Effector CD8-positive, alpha-beta T cell (primary cell): ENCODE results near the gene AOPEP.

Source experiments
- DNase-seq: peaks from one replicate; lab custom pipeline; 2025; lab: John Stamatoyannopoulos, UW

The AOPEP gene

DNA sequence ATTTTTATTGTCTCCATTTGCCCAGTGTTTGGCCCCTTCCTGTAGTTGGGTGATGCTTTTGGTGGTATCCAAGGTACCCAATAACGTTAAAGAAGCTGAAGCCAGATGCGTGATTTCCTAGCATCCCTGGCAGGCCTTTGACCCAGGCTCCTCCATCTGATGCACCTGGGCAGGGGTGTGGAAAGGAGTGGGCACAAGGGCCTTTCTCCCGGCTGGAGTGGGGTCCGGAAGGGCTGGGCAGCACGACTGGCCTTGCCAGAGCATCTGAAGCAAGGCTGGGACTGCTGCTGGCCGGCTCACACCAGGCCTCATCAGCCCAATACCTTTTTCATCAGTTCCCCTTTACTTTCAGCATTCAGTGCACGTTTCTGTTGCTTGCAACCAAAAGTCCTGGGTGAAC lies 370.8 kb downstream of the AOPEP start:
- no peak for DNase-seq

DNA sequence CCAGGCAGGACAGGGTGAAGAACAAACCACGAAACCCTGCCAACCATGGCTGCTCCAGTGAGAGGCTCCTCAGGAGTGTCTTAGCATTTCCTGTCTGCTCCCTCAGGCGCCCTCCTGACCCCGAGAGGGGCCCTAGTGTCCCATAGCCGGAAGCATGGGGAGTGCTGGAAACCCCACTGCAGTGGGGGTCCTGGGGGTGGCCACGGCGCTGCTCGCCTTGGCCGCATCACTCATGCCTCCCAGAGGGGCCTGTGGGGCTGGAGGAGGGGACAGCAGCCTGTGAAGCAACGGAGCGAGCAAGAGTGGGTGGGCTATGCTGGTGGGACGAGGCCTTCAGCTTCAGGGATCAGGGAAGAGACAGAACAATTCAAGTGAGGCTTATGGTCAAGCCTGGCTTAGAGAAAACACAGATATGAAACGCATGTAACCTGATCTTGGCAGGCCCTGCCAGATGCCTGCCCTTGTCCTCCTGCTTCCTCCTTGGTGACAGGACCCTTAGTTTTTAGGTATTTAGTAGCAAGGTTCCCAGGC lies 372.0 kb downstream of the AOPEP start:
- no peak for DNase-seq

DNA sequence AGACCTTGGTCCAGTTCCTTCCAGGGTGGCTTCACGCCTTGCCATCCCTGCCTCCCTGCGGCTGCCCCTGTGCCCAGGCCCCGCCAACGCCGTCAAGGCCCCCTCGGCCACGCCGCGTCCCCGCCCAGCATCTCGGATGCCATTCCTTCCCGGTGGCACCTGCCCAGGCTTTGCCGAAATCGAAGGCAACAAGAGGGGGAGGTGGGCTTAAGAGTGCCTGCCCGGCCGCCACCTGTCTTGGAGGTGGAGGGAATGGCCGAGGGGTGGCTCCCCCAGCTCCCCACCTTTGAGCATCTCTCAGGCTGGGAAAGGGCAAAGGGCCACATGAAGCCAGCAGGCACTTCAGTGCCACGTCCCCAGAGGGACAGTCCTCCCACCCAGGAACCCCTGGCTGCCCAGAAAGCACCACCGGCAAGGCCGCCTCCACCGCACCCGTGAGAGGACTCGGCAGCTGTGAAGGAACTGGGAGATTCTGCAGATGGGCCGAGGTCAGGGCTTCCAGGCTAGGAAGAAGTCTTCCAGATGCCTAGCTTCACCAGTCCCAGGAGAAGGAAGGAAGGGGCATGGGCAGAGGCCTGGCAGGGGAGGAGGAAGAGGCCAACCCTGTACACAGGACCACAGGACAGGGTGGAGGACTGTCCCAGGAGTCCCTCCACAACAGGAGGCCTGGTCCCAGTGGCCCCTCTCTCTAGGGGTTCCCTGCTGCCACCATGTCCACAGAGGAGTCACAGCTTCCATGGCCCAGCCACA lies 373.0 kb downstream of the AOPEP start:
- DNase-seq: no peak

DNA sequence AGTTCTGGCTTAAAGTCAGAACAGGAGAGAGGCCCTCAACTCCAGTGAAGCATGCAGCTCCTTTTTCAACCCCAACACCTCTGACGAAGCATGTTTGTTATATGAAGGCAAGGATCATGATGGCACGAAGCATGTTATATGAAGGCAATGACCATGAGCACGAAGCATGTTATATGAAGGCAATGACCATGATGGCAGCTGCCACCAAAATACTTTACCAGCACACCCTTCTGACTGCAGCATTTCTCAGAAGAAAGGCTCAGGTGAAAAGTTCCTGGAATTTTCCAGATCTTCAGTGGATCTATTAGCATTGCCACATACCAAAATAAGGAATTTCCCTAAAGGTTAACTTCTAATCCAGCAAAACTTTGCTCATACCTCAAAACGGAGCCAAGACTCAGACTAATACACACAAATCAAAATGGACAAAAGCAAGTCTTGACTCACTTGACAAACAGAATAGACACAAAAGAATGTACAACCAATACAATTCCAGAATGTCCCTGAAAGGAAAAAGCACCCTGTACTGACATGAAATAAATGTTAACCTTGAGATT lies 373.6 kb downstream of the AOPEP start:
- DNase-seq: no peak

DNA sequence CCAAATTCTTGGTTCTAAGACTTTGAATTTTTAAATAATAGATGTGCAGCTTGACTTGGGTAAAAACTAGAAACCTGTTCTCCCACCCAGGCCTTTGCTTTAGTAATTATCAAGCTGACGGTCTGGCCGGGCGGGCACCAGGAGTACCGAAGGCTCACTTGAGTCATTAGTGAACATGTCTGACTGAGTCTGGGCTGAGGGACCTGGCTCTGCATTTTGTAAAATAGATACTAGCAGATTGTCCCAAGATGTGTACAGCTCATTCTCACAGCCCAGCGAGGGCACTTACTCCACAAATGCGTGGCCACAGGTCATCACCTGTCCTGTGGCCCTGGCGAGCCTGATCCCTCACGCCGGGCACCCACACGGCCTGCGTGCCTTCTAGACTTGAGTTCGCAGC lies 374.8 kb downstream of the AOPEP start:
- DNase-seq: no peak

DNA sequence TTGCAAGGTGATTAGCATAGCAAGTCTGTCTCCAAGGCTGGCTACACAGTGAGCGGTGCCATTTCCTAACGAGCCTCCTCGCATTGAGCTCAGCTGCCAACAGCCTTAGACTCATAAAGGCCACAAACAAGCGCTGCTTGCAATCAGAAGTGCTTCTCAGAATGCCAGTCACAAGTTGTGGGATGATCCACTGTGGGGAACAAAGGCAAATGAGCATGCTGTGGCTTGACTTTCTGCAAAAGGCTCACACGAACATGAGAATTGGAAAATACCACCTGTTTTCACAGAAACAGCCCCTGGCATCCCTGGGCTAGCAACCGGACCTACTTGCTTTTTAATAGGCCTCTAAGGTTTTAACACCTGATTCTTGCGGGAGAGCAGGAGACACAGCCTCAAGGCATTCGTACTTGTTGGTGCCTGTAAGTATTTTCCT lies 375.5 kb downstream of the AOPEP start:
- no peak for DNase-seq

DNA sequence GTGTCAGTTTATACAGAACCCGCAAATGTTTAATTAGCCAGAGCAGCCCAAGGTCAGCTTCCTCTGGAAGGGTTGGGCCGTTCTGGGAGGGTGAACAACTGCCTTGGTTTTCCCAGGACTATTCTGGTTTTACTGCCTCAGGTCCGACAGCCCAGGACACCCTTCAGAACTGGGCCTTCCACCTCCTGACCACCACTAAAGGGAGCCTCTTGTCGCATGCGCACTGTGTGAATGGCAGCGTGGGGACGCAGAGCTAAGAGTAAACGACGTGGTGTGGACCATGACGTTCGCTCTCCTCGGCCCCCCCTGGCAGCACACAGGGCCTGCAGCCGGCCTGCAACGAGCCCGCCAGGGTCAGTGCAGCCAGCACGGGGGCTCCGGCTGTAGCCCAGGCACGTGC lies 376.1 kb downstream of the AOPEP start:
- DNase-seq: no peak

DNA sequence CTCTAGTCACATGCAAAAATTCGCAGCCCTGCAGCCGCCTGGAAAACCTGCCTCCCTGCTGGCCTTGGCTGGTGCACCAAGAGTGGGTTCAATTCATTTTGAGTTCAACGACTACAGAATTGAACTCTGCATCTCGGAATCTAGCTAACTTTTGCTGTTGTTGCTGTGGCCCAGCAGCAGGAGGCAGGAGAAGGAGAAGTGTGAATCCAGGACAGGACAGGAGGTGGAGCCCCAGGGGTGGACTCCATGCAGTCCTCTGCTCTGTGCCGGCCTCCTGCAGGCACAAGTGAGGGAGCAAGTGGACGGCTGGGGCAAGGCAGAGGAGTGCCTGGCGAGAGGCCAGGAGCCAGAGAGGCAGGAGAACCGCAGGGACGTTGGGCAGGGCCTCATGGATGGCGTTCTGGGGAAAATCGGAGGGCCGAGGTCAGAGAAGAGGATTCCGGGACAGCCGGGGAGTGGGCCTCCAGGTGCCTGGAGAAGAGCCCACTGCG lies 376.8 kb downstream of the AOPEP start:
- DNase-seq: no peak

DNA sequence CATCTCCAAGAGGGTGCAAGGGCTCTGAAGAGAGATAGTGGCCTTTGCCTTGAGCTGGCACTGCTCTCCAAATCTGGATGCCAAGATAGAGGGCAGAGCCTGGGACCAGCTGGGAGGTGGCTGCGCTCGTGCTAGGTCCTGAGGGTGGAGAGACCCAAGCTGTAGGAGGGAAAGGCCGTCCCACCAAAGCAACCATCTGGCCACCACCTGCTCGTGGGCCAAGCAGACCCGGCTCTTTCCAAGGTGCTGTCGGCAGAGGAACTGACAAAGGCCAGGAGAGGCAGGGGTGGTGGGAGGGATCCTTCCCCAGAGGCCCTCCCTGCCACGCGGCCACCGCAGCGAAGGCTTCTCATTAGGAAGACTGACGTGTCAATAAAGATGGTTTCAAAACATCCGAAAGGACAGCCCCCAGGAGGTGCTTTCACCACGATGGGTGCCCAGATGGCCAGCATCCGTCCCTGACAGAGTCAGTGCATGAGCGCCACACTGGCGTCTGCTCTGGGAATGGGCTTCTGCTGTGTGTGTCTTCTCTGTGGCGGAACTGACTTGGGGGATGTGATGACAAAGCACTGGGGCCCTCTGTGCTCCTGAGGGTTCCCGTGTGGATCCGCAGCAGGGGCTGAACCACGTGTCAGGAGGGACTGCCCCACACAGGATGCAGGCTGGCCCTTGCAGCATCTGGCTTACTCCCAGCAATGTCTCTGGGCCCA lies 377.5 kb downstream of the AOPEP start:
- DNase-seq: no peak

DNA sequence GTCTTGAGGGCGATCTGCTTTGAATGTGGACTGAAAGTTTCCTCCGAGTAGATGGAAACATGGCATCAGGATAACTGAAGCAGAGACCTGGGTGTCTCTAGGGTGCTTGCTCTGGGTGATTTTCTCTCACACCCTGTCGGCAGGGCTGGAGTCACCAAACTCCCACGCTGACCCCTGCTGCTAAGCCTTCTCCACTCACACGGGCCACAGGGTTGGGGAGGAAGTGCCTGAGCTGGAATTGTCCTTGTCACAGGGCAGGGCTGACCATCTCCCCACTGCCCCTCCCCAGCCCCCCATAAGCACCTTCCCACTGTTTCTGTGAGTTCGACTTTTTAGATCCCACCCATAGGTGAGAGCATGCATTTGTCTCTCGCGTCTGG lies 378.1 kb downstream of the AOPEP start:
- DNase-seq: no peak

DNA sequence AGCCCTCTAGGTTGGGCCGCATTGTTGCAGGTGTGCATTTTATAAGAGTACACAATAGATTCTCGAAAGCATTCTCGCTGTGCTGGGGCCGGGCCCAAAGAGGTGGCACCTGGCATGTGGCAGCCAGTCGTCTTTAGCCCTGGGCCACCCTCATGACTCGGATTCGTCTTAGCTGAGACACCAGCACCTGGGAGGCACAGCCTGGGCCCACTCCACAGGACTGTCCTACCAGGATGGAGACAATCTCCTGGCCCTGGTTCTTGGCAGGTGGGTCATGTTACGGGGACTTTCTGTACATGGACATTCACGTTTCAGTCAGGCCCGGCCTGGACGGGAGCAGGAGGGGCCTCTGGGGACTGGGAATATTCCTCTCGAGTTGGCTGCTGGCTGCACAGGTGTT lies 378.5 kb downstream of the AOPEP start:
- DNase-seq: no peak

DNA sequence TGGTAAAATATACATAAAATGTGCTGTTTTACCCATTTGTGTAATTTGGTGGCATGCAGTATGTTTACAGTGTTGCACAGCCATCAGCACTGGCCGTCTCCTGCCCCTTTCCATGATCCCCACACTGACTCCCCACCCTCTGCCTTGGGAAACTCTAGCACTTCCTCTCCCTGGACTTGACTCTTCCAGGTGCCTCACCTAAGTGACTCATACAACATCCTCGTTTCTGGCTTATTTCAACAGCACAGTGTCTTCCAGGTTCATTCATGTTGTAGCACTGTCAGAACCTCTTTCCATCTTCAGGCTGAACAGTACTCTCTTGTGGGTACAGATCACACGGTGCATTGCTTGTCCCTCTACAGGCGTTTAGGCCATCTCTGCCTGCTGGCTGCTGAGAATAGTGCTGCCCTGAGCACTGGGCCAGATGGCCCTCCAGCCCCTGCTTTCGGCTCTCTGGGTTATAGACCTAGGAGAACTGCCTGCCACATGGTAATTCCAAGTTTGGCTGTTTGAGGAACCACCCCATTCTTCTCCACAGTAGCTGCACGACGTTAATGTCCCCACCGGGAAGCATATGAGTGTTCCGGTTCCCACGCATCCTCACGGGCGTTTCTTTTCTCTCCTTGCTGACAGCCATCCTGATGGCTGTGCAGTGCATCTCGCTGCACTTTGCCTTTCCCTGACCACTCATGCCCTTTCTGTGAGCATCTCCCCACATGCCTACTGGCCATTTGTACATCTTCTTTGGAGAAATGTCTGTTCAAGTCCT lies 379.2 kb downstream of the AOPEP start:
- DNase-seq: no peak

DNA sequence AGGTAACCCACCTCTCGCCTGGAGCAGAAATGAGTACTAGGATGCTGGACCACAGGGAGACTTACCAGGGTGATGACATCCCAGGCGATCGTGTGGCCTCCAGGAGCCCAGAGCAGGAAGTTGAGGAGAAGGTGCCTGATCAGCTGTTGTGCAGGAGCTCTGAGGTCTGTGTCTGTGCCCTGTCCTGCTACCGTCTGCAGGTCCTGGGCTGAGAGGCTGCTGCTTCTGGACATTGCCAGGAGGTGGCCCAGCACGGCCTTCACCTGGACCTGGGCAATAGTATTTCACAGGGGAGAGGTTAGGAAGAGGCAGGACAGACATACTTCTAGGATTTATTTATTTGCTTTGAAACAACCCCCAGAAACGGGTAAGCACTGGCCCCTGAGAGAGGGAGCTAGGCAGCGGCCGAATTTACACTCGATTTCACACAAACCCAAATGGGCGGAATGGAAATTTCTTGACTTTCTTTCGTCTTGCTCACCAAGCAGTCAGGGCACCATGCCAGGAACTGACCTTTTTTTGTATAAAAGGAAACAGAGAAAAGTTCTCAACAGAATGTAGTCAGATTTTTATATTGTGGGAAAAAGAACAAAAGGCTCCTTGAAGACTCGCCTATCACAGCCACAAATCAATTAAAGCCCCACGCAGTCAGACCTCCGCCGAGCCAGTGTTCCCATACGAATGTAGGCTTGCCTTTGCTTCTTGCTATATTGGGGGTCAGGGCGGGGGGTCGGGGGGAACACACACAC lies 380.7 kb downstream of the AOPEP start:
- DNase-seq: no peak

DNA sequence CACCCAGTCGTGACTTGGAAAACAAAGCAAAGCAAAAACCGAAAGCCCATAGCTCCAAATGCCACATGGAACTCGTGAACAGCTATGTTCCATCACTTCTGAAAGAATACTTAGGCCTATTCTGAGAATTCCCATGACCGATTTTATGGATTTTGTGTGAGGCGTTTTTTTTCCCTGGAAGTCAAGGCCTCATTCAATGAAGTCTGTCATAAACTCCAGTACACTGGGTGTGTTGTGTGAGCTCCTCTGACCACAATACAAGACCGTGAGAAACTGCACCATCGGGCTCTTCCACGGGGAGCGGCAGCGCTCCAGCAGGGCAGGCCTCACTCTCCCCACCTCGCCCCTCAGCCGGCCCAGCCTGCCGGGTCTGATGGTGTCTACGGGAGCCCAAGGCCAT lies 381.5 kb downstream of the AOPEP start:
- DNase-seq: no peak

DNA sequence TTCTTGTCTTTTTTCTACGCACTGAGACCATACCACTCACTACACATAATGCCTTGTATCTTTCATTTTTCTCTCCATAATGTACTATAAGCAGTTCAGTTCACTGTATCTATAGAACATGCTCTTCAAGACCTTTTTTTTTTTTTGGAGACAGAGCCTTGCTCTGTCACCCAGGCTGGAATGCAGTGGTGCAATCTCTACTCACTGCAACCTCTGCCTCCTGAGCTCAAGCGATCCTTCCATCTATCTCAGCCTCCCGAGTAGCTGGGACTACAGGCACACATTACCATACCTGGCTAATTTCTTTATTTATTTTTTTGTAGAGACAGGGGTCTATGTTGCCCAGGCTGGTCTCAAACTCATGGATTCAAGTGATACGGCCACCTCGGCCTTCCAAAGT lies 382.3 kb downstream of the AOPEP start:
- no peak for DNase-seq

DNA sequence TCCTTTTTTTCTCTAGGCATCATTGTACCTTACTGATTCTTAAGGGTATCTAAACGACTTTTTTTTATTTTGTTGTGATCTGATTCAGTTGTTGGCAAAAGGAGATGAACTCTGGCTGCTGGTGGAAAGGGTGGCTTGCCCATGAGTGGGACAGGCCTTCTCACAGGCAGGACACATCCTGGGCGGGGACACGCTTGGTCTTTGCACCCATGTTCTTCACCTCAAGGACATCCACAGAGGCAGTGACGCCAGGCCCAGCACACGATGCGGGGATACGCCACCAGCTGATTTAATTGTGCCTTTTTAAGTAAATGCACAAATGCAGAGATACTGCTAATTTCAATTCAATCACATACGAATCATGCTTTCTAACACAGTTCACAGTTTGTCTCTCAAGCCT lies 383.0 kb downstream of the AOPEP start:
- no peak for DNase-seq

DNA sequence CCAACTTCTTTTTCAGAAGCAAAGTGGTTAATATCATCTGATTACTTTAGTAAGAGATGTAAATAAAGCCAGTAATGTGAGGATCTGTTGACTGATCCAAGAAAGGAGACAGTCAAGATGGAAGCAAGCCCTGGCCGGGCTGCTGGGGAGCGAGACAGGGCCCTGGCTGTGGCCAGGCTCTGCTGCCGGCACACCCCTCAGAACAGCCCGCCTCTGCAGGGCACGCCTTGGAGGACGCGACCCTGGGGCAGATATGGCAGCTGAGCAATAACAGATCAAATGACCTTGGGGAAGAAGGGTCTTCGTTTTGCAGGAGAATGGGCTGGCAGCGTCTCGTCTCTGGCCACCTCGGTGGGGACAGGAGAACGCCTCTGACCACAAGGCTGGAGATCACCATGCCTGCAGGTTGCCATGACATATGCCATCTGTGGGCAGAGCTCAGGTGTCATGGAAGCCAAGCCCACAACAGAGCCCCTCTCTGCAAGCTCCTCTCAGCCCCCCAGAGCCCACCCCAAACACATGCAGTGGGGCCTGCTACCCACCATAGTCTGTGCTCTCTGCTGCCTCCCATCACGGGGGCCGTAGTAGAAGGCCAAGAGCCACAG lies 384.5 kb downstream of the AOPEP start:
- DNase-seq: no peak

DNA sequence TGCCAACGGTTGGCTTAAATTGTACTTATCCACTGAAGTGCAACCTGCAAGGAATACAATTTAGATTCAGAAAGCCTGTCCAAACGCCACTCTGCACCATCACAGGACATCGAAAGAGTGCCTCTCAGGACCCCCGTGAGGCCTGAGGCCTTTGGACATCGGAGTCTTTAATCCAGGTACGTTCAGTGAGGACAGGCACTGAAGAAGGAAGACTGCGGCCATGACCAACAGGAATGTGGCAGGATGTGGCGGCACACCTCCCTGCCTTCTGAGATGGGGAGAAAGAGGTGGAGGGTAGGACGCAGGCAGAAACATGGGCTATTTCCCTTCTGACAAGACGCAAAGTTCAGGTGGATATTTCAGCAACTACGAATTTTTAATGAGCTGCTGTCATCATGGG lies 385.2 kb downstream of the AOPEP start:
- DNase-seq: no peak

DNA sequence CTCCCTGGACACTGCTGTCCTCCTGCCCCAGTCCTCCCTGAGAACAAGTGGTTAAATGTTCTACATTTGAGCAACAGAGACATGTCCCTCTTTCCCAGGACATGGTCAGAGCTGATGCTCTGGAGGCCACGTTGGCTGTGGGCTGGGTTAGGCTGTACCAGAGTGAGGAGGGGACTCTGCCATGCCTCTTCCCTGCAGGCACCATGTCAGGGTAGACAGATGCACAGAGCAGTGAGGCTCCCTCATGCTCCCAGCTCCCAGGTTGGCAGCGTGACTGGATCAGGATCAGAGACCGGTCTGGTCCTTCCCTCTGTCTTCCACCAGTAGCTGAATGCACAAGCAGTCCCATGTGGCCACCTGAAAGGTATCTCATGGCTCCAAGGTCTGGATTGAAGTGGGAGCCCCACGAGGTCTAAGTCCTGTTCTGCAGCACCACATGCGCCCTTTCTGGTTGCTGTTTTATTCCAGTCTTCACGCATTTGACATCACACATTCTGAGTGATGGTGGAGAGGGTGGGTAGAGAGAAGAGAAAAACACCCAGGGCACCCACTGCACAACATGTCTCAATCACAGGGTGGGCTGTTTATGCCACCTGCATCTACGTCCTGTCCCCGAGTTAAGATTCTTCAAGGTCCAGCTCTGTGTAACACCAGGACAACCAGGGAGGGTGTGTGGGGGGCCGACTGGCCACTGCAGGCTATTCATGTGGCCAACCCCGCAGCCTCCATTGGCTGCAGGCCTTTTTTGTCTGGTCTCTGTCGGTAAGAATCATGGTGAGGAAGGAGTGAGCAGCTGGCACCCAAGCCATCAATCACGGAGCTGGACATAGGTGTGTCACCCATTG lies 386.2 kb downstream of the AOPEP start:
- DNase-seq: no peak

DNA sequence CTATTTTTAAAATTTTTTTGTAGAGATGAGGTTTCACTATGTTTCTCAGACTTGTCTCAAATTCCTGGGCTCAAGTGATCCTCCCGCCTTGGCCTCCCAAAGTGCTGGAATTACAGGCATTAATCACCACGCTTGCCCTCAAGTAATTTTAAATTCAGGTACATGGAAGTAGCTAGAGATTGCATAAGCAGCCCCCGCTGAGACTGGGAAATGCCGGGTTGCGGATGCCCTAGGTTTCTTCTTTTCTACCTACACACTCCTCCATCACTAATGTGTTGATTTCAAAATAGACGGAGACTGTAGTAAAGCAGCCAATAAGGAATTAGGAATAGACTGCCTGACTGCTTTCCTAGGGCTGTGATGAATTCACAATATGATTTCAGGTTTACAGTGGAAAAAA lies 388.6 kb downstream of the AOPEP start:
- no peak for DNase-seq
